GM10248 (cell line): ENCODE results near the gene FAM53B.

Experiments used
- CTCF ChIA-PET: fragments of 300-600 bp; sonication (Branson Sonifier 250); formaldehyde crosslinking; extraction: SDS; loops from one replicate; lab custom pipeline; 2021; ENCODE audit warnings: antibody characterized with exemption; lab: Yijun Ruan, JAX
- POLR2A ChIA-PET: fragments of 350-650 bp; sonication (Branson Sonifier 250); formaldehyde crosslinking; extraction: SDS; loops from one replicate; lab custom pipeline; 2020; ENCODE audit warnings: antibody characterized with exemption; lab: Yijun Ruan, JAX
- DNase-seq: peaks from one replicate; pipeline ENCODE4 v3.0.0; 2012; ENCODE audit errors: extremely low spot score
- TF ChIP-seq, protein P1 (sequence below): IDR thresholded peaks from 2 replicates; pipeline ENCODE4 v1.5.1; 2012; ENCODE audit warnings: mild to moderate bottlenecking, low read depth; ENCODE audit errors: extremely low read depth, missing control alignments, control extremely low read depth

Gene FAM53B

DNA sequence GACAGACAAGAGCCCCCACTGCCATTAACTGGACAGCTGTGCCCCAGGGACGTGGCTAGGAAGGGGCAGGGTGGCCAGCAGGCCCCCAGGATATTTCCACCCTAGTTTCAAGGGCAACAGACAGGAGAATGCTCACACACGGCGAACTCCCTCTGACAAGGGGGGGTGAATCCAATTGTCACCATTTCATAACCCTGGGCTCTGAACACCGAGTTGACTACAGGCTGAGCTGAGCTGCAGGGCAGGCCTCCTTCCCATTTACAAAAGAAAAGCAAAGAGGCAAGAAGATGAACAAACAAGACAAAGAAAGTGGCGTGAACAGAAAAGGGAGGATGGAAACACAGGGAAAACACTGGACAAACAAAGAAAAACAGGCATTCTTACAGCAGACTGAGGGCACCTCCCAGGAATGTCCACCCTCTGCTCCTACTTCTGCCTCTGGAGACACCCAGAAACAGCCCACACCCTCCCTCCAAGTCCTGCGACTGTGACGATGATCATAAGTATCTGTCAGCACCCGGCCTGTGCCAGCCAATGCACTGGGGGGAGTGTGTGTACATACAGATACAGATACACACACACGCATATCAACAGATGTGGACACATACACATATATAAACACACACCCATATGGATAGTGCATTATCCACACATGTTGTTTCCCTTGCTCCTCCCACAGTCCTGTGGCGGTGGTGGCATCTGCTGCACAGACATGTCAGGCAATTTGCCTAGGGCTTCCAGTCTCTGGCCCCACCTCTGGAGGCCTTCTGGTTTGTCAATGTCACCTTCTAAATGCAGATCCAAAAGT, 66.2 kb downstream of the FAM53B start:
- POLR2A ChIA-PET = no interaction called here
- TF ChIP-seq, protein P1, sequence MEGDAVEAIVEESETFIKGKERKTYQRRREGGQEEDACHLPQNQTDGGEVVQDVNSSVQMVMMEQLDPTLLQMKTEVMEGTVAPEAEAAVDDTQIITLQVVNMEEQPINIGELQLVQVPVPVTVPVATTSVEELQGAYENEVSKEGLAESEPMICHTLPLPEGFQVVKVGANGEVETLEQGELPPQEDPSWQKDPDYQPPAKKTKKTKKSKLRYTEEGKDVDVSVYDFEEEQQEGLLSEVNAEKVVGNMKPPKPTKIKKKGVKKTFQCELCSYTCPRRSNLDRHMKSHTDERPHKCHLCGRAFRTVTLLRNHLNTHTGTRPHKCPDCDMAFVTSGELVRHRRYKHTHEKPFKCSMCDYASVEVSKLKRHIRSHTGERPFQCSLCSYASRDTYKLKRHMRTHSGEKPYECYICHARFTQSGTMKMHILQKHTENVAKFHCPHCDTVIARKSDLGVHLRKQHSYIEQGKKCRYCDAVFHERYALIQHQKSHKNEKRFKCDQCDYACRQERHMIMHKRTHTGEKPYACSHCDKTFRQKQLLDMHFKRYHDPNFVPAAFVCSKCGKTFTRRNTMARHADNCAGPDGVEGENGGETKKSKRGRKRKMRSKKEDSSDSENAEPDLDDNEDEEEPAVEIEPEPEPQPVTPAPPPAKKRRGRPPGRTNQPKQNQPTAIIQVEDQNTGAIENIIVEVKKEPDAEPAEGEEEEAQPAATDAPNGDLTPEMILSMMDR = no peak
- no peak for DNase-seq
- CTCF ChIA-PET = interaction anchor here (0.9 to 1.7 kb wide), 3 partner anchors 11 to 41 kb away, joined by 3 to 4 read pairs (median 3); no protein-coding TSS in a partner anchor

DNA sequence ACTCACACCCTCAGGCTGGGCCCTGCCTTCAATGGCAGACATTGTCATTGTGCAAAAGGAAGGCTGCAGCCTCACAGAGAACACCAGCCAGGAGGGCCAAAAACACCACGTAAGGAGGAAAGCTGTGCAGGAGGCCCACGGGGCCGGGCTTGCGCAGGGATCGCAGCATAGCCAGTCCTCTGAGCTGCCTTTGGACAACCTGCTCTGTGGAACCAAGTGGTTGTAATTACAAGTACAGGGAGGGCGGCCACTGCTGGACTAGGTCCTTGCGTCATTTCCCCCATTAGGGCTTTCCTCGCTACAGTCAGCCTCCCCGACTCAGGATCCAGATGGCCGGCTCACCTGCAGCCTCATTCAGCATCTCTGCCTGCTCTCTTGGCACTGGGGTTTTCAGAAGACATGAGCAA, 66.9 kb downstream of the FAM53B start:
- TF ChIP-seq, protein P1 = no peak
- POLR2A ChIA-PET = no interaction called here
- DNase-seq = no peak
- CTCF ChIA-PET = interaction anchor here (1.0 to 1.7 kb wide), 3 partner anchors 13 to 50 kb away, joined by 3 to 4 read pairs (median 3); no protein-coding TSS in a partner anchor

DNA sequence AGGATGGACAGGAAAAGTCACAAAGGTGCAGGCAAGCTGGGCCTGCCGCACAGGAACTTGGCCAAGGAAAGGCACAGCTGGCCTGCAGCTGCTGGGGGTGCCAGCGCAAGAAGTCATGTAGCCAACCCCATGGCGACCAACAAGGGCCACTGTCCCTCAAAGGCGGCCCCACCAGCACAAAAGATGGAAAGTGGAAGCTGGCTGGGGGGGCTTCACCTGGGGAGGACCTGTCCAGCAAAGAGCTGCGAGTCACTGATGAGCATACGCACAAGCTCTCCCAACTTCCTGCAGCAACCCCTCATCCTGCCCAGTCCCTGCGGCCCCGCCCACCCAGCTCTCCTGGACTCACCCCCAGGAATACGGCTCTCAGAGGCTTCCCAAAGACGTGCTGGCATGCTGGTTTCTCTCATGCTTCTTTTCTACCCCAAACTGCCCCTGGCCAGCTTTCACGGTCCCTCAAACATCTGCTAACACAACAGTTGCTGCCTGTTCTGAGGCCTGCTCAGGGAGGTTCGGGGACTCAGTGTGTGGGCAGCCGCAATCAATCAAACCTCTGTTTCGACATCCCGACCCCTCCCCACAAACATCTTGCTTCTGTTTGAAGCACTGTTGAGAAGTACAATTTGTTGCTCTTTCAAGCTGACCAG, 67.6 kb downstream of the FAM53B start:
- TF ChIP-seq, protein P1 = no peak
- no peak for DNase-seq
- CTCF ChIA-PET = interaction anchor here (1.0 to 1.7 kb wide), 4 partner anchors 12 to 69 kb away, joined by 3 to 4 read pairs (median 3); no protein-coding TSS in a partner anchor
- POLR2A ChIA-PET = no interaction called here

DNA sequence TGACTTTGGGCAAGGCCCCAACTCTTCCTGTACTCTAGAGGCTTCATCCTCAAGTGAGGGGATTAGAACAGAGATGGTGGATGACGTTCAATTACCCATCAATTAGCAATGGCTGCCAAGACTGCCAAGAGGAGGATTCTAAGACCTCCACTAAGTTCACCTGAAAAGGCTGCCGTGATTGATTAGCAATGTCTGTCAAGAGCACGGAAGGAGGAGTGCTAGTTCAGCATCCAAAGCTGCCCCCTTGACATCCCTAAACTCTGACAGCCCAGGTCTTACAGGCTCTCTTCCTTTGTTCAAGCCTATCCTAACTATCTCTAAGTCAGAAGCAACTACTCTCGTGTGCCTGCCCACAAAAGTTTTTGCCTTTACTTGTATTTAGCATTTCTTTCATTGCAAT, 68.4 kb downstream of the FAM53B start:
- TF ChIP-seq, protein P1 = no peak
- ChIA-PET POLR2A (no interaction called here), CTCF (interaction anchor here (1.2 to 1.5 kb wide), 4 partner anchors 10 to 69 kb away, joined by 3 to 5 read pairs (median 4); no protein-coding TSS in a partner anchor)
- DNase-seq = no peak

DNA sequence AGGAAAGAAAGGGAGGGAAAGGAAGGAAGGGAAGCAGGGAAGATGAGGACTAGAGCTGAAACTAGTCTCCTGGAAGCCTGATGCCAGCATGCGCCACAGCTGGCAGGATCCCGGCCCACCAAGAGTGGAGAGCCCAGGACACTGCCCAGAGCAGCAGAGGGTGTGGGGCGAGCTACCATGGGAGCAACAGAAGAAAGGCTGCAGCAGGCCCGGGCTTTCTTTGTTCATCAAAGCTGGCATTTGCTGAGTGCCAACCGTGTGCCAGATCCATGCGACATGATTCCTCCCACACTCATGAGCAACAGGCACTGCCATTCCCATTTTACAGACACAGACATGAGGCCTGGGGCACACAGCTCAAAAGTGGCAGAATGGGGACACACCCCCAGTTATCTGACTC, 68.9 kb downstream of the FAM53B start:
- ChIA-PET POLR2A (no interaction called here), CTCF (interaction anchor here (1.5 kb wide), 3 partner anchors 11 to 70 kb away, joined by 3 to 5 read pairs (median 4); no protein-coding TSS in a partner anchor)
- TF ChIP-seq, protein P1 = no peak
- no peak for DNase-seq

DNA sequence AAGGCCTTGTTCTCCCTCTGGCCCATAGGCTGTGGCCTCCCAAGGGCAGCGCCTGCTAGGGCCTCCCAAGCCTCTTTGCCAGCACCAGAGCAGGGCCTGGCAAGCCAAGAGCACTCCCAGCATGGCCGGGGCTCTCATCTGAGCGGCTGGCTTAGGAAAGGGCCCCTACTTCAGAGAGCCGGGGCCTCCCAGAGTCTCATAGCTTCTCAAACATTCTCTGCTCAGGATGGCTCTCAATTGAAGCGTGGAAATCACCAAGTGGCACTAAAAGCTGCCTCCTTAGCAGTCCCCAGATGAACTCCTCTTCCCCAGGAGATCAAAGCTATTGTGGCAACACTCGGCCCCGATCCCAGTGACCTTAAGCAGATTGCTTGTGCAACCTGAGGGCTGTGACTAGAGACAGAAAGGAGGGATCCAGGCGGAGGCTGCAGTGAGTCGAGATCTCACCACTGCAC, 69.4 kb downstream of the FAM53B start:
- CTCF ChIA-PET = interaction anchor here (1.4 to 1.5 kb wide), 4 partner anchors 11 to 70 kb away, joined by 3 to 5 read pairs (median 4); no protein-coding TSS in a partner anchor
- TF ChIP-seq, protein P1 = no peak
- no peak for DNase-seq
- POLR2A ChIA-PET = no interaction called here
